Stimulated activated CD4-positive, alpha-beta T cell treated with anti-CD3 and anti-CD28 coated beads, Interleukin-2, amount 100 ng/mL, for 24 hours (primary cell): ENCODE measurements around the gene EPHA4.

Experiments
- DNase-seq, 2 donors: peaks; one replicate each; pipeline ENCODE4 v3.0.0-alpha.2; 2020

EPHA4 gene

GRCh38 chr2:221388891-221389290 lies 183.2 kb downstream of the EPHA4 start:
- no peak for DNase-seq

- DNase-seq = no peak
These were observed 186.4 kb downstream of the EPHA4 start for GRCh38 chr2:221385716-221386115.

- no peak for DNase-seq
These were observed 190.1 kb downstream of the EPHA4 start for GRCh38 chr2:221381928-221382488.

- DNase-seq = no peak
These were observed 191.4 kb downstream of the EPHA4 start for GRCh38 chr2:221380686-221381085.

GRCh38 chr2:221380062-221380461 lies 192.0 kb downstream of the EPHA4 start:
- no peak for DNase-seq

- DNase-seq = no peak
These were observed 194.5 kb downstream of the EPHA4 start for GRCh38 chr2:221377597-221377996.

GRCh38 chr2:221377066-221377465 lies 195.0 kb downstream of the EPHA4 start:
- DNase-seq = no peak

GRCh38 chr2:221374234-221374633 lies 197.9 kb downstream of the EPHA4 start:
- DNase-seq = no peak

GRCh38 chr2:221372907-221373306 lies 199.2 kb downstream of the EPHA4 start:
- no peak for DNase-seq

GRCh38 chr2:221372159-221372884 lies 199.8 kb downstream of the EPHA4 start:
- DNase-seq = no peak

GRCh38 chr2:221371347-221371746 lies 200.8 kb downstream of the EPHA4 start:
- no peak for DNase-seq

GRCh38 chr2:221370857-221371211 lies 201.3 kb downstream of the EPHA4 start:
- no peak for DNase-seq

GRCh38 chr2:221370076-221370856 lies 201.8 kb downstream of the EPHA4 start:
- no peak for DNase-seq
